Measurements from ENCODE around the gene DPP6. TPM values are rescaled to one million over a fixed set of nuclear protein-coding genes. Genes with fewer than 3 reads are reported as not detected.

The DPP6 gene
- total RNA-seq, 2 experiments from 2014 or later, result not detected

DNA sequence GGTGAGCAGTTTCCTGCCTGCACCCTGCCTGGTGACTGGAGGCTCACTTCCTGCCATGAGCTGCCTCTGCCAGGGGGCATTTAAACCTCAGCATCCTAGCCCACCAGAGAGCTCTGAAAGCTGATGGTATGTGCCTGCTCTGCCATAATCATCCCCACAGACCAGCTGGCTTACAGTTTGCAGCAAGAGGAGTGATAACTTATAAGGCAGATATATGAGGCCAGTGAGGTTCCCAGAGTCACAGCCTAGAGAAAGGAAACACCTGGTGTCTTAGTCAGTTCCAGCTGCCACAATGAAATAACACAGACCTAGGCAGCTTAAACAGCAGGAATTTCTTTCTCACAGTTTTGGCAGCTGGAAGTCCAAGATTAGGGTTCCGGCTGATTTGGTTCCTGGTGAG lies 718.8 kb downstream of the DPP6 start:
- DNase-seq, result no peak
- H3K27me3 Mint-ChIP-seq, result no peaks in the 10 kb centered on the region
- no peak overlapping the region for H3K27ac Mint-ChIP-seq
- no peaks in the 10 kb centered on the region for H3K36me3 Mint-ChIP-seq
- intact Hi-C loops (cut with micrococcal nuclease), result no loop called here
- no peak overlapping the region for H3K4me3 Mint-ChIP-seq
- H3K9me3 Mint-ChIP-seq, result no peaks in the 10 kb centered on the region
- H3K4me1 Mint-ChIP-seq (ENCODE audit: low read depth), result peaks cover under 1% of the 10 kb centered on the region
- POLR2A ChIA-PET, result no interaction called here
- CTCF ChIA-PET, result no interaction called here

- POLR2A ChIA-PET, result no interaction called here
- Mint-ChIP-seq H3K27me3 (no peaks in the 10 kb centered on the region), H3K4me1 (ENCODE audit: low read depth) (peaks cover 6% of the 10 kb centered on the region), H3K9me3 (peaks cover 2% of the 10 kb centered on the region), H3K27ac (no peak overlapping the region), H3K36me3 (no peaks in the 10 kb centered on the region), H3K4me3 (no peak overlapping the region)
- CTCF ChIA-PET, result no interaction called here
- intact Hi-C loops (cut with micrococcal nuclease), result no loop called here
- no peak for DNase-seq
These were observed 722.2 kb downstream of the DPP6 start for GRCh38 chr7:154774303-154774969.

- Mint-ChIP-seq H3K4me1 (ENCODE audit: low read depth) (peaks cover 6% of the 10 kb centered on the region), H3K4me3 (no peak overlapping the region), H3K27me3 (no peaks in the 10 kb centered on the region), H3K36me3 (no peaks in the 10 kb centered on the region), H3K27ac (no peak overlapping the region), H3K9me3 (peaks cover 2% of the 10 kb centered on the region)
- ChIA-PET CTCF (no interaction called here), POLR2A (no interaction called here)
- intact Hi-C loops (cut with micrococcal nuclease), result no loop called here
- no peak for DNase-seq
These were observed 723.5 kb downstream of the DPP6 start for GRCh38 chr7:154775681-154776080.

DNA sequence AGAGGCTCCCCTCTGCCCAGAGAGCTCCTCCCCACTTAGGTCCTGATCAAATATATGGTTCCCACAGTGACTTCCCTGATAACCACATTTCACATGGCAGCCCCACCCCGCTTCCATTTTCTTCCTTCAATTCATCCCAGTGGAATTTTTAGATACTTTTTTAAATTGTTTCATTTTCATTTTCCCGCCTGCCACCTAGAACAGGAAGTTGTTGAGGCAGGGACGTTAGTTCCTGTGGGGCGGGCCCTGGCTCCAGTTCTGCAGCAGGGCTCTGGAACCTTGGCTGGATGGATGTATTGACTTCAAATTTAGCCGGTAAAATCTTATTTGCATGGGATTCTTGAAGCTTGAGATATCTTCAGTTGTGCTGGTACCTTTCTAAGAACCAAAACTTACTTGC lies 724.2 kb downstream of the DPP6 start:
- POLR2A ChIA-PET, result no interaction called here
- CTCF ChIA-PET, result no interaction called here

GRCh38 chr7:154777023-154777422 lies 724.8 kb downstream of the DPP6 start:
- Mint-ChIP-seq H3K27ac (no peak overlapping the region), H3K4me1 (ENCODE audit: low read depth) (peaks cover 6% of the 10 kb centered on the region), H3K4me3 (no peak overlapping the region), H3K27me3 (no peaks in the 10 kb centered on the region), H3K9me3 (peaks cover 2% of the 10 kb centered on the region), H3K36me3 (no peaks in the 10 kb centered on the region)
- POLR2A ChIA-PET, result no interaction called here
- CTCF ChIA-PET, result no interaction called here
- intact Hi-C loops (cut with micrococcal nuclease), result no loop called here
- no peak for DNase-seq

More for the DNA sequence above, 724.2 kb downstream of the DPP6 start:
- Mint-ChIP-seq H3K27ac (no peak overlapping the region), H3K27me3 (no peaks in the 10 kb centered on the region), H3K36me3 (no peaks in the 10 kb centered on the region), H3K4me1 (ENCODE audit: low read depth) (peaks cover 6% of the 10 kb centered on the region), H3K9me3 (peaks cover 2% of the 10 kb centered on the region), H3K4me3 (no peak overlapping the region)
- DNase-seq, result no peak
- intact Hi-C loops (cut with micrococcal nuclease), result no loop called here

GRCh38 chr7:154777489-154777888 lies 725.3 kb downstream of the DPP6 start:
- Mint-ChIP-seq H3K9me3 (peaks cover 2% of the 10 kb centered on the region), H3K4me1 (ENCODE audit: low read depth) (peaks cover 6% of the 10 kb centered on the region), H3K27ac (no peak overlapping the region), H3K27me3 (no peaks in the 10 kb centered on the region), H3K36me3 (no peaks in the 10 kb centered on the region), H3K4me3 (no peak overlapping the region)
- intact Hi-C loops (cut with micrococcal nuclease), result no loop called here
- ChIA-PET POLR2A (no interaction called here), CTCF (no interaction called here)
- no peak for DNase-seq

- no peaks in the 10 kb centered on the region for H3K27me3 Mint-ChIP-seq
- H3K4me1 Mint-ChIP-seq (ENCODE audit: low read depth), result peaks cover 6% of the 10 kb centered on the region
- ChIA-PET CTCF (no interaction called here), POLR2A (no interaction called here)
- H3K36me3 Mint-ChIP-seq, result no peaks in the 10 kb centered on the region
- no peak overlapping the region for H3K27ac Mint-ChIP-seq
- DNase-seq, result no peak
- H3K9me3 Mint-ChIP-seq, result peaks cover 2% of the 10 kb centered on the region
- intact Hi-C loops (cut with micrococcal nuclease), result no loop called here
- H3K4me3 Mint-ChIP-seq, result no peak overlapping the region
These were observed 725.7 kb downstream of the DPP6 start for GRCh38 chr7:154777908-154778307.

DNA sequence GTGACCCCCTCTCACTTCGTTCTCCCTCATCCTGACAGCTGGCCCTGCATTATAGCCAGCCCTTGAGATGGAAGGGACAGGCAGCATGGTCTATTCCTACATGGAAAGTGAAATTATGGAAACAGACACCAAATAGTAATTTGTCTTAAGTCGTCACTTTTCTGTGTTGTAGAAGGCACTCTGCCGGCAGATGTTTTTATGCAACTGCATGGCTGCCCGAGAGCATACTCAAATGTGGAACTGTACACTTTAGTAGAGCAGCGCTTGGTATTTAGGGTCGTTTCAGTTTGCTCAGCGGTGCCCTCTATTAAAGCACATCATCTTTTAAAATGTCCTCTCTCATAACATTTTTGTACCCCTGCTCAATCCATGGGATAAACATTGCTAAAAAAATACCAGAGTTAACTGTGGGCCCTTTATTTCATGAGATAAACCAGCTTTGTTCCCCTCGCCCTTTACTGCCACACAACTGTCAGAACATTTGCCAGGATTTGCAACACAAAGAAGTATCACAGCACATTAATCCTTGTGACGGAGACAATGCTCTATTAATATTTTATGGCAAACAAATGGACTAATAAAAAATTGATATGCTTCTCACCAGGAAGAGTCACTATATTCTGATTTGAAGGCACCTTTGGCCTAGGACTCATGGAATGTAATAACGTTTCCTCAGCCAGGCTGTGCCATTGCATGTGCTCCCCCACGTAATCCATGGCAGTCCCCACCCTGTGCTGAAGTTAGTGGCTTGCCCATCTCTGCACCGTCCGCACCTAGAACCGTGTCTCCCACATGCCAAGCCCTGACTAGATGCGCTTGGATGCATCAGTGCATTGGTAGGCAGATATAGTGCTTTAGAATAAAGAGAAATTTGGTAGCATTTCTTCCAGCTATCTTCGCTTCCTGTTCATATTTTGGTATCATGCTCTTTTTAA lies 729.4 kb downstream of the DPP6 start:
- intact Hi-C loops (cut with micrococcal nuclease), result no loop called here
- no peak for DNase-seq
- Mint-ChIP-seq H3K27me3 (no peaks in the 10 kb centered on the region), H3K9me3 (peaks cover 14% of the 10 kb centered on the region), H3K4me3 (no peak overlapping the region), H3K27ac (no peak overlapping the region), H3K4me1 (ENCODE audit: low read depth) (no peaks in the 10 kb centered on the region), H3K36me3 (no peaks in the 10 kb centered on the region)
- POLR2A ChIA-PET, result no interaction called here
- CTCF ChIA-PET, result no interaction called here

GRCh38 chr7:154783281-154783909 lies 731.2 kb downstream of the DPP6 start:
- POLR2A ChIA-PET, result no interaction called here
- no peak overlapping the region for H3K27ac Mint-ChIP-seq
- H3K4me3 Mint-ChIP-seq, result no peak overlapping the region
- H3K4me1 Mint-ChIP-seq (ENCODE audit: low read depth), result no peaks in the 10 kb centered on the region
- no peaks in the 10 kb centered on the region for H3K27me3 Mint-ChIP-seq
- no peak for DNase-seq
- H3K9me3 Mint-ChIP-seq, result peaks cover 14% of the 10 kb centered on the region
- CTCF ChIA-PET, result no interaction called here
- intact Hi-C loops (cut with micrococcal nuclease), result no loop called here
- no peaks in the 10 kb centered on the region for H3K36me3 Mint-ChIP-seq

DNA sequence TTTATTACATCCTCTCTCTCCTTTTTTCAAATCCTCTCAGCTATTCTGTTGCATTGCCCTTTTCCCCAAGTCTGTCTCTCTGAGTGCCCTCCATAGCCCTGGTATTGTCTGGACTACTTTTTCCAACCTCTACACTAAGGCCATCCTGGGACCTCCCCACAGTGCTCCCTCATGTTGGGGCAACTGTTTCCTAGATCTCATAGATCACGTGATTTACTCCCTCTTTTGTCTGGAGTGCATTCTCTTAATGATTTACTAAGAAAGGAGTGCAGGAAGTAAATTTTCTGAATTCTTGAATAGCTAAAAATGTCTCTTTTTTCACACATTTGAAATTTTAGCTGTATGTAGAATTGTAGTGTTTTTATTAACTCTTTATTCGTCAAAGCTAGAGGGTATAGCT lies 733.7 kb downstream of the DPP6 start:
- Mint-ChIP-seq H3K27ac (no peak overlapping the region), H3K27me3 (peaks cover 4% of the 10 kb centered on the region), H3K36me3 (no peaks in the 10 kb centered on the region), H3K4me1 (ENCODE audit: low read depth) (no peaks in the 10 kb centered on the region), H3K4me3 (no peak overlapping the region), H3K9me3 (peaks cover 21% of the 10 kb centered on the region)
- ChIA-PET CTCF (no interaction called here), POLR2A (no interaction called here)
- intact Hi-C loops (cut with micrococcal nuclease), result no loop called here
- DNase-seq, result no peak

DNA sequence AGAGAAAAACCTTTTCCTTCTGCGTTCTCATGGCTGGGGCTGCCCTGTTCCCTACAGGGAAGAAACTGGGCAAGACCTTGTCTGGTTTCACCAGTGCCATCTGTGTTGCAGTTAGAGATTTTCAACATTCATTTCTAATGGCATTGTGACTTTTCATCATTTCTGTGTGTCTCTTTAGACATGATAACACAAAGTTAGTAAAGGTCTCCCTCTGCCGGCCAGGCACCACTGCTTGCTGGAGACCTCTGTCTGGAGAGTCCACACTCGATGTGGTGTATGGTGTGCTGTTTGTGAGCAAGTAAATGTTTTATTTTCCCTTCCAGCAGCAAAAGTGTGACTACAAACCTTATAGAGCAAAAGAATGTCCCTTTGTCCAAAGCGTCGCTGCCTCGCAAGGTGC lies 737.2 kb downstream of the DPP6 start:
- Mint-ChIP-seq H3K4me1 (ENCODE audit: low read depth) (no peaks in the 10 kb centered on the region), H3K27me3 (peaks cover 7% of the 10 kb centered on the region), H3K36me3 (no peaks in the 10 kb centered on the region), H3K27ac (no peak overlapping the region), H3K9me3 (peaks cover 21% of the 10 kb centered on the region), H3K4me3 (no peak overlapping the region)
- ChIA-PET POLR2A (no interaction called here), CTCF (no interaction called here)
- no peak for DNase-seq
- intact Hi-C loops (cut with micrococcal nuclease), result no loop called here

- H3K4me3 Mint-ChIP-seq, result no peak overlapping the region
- POLR2A ChIA-PET, result no interaction called here
- no peak overlapping the region for H3K27ac Mint-ChIP-seq
- peaks cover 13% of the 10 kb centered on the region for H3K27me3 Mint-ChIP-seq
- no peaks in the 10 kb centered on the region for H3K36me3 Mint-ChIP-seq
- H3K4me1 Mint-ChIP-seq (ENCODE audit: low read depth), result no peaks in the 10 kb centered on the region
- CTCF ChIA-PET, result no interaction called here
- intact Hi-C loops (cut with micrococcal nuclease), result no loop called here
- no peak for DNase-seq
- peaks cover 8% of the 10 kb centered on the region for H3K9me3 Mint-ChIP-seq
These were observed 739.4 kb downstream of the DPP6 start for GRCh38 chr7:154791611-154792010.
